ENCODE data around the gene IGF2BP2.

DNA sequence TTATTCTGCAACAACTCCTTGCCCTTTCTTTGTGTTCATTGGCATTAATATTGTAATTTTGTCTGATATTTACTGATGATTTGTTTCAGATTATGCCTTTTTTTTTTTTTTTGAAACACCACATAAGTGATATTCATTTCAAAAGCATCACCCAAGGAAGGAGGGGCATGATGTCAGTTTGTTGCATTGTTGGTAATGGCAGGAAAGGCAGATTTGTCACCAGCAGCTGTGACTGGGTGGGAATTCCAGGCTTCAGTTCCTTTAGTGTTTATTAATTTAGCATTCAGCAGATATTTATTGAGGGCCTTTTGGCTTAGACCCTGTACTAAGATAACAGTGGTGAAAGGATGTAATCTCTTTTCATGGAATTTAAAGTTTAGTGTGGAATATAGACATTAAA lies 219.3 kb downstream of the IGF2BP2 start:
- TF ChIP-seq, protein P1, sequence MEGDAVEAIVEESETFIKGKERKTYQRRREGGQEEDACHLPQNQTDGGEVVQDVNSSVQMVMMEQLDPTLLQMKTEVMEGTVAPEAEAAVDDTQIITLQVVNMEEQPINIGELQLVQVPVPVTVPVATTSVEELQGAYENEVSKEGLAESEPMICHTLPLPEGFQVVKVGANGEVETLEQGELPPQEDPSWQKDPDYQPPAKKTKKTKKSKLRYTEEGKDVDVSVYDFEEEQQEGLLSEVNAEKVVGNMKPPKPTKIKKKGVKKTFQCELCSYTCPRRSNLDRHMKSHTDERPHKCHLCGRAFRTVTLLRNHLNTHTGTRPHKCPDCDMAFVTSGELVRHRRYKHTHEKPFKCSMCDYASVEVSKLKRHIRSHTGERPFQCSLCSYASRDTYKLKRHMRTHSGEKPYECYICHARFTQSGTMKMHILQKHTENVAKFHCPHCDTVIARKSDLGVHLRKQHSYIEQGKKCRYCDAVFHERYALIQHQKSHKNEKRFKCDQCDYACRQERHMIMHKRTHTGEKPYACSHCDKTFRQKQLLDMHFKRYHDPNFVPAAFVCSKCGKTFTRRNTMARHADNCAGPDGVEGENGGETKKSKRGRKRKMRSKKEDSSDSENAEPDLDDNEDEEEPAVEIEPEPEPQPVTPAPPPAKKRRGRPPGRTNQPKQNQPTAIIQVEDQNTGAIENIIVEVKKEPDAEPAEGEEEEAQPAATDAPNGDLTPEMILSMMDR (IDR thresholded peaks at IDR 0.05; ENCODE audit: poor library complexity): no peak
- TF ChIP-seq EZH2phosphoT487 (IDR thresholded peaks at IDR 0.05; ENCODE audit: low read depth, severe bottlenecking, unreplicated experiment) (no peak), EZH2 (IDR thresholded peaks at IDR 0.05; ENCODE audit: borderline replicate concordance) (no peak)

All from hepatocyte (in vitro differentiated cells).